ENCODE results near the gene EVI5. TPM values are rescaled to one million over a fixed set of nuclear protein-coding genes. Genes with fewer than 3 reads are reported as not detected.

EVI5 gene
- total and polyA plus RNA-seq, 12 donors, result 4.6 to 46.2 (median 24.6) TPM

DNA sequence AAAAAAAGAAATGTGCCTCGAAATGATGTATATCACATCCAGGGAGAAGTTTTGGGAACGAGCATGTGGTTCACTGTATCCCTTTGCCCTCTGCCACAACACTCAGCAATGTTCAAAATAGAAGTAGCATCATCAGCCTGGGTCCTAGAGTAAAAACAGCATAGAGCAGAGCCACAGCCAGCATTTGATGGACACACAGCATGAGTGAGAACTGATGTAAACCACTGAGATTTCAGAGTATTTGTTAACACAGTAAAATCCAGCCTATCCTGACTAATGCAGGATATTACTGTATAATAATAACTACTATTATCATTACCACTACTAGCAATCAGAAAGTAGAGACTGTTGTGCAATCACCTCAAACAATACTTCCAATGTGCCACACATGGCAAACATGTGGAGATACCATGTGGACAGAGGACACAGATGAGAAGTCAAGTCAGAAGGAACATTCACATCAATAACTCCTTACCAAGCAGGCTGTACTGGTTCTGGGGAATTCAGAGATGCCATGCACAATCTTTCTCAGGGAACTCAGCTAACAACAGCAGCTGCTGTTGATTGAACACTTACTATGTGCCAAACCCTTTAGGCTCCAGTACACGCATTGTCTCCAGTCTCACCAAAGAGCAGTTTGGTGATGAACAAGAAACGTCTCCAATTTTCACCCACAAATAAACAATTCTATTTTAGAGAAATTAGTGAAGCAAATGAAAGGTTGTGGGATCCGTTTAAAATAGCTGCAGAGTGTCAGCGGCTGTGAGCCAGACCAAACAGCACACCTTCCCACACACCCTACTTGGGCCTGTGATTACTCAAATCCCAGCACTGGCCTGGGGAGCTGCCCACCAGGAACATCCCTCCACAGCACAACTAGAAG is 281.6 kb downstream of the EVI5 start:
- H3K27me3 ChIP-seq, result no peaks in the 10 kb centered on the region
- no peak for ATAC-seq
- 83 to 85% methylated on average over 6 of the region's 6 CpGs for WGBS, 2 donors
- peaks cover 0 to 3% (median 0%) of the 10 kb centered on the region in 9 donors for H3K4me1 ChIP-seq
- H3K9me3 ChIP-seq, result peaks cover 0 to 3% (median 0%) of the 10 kb centered on the region in 11 donors
- intact Hi-C loops (cut with DNase I), result no loop called here
- TF ChIP-seq, protein P1, sequence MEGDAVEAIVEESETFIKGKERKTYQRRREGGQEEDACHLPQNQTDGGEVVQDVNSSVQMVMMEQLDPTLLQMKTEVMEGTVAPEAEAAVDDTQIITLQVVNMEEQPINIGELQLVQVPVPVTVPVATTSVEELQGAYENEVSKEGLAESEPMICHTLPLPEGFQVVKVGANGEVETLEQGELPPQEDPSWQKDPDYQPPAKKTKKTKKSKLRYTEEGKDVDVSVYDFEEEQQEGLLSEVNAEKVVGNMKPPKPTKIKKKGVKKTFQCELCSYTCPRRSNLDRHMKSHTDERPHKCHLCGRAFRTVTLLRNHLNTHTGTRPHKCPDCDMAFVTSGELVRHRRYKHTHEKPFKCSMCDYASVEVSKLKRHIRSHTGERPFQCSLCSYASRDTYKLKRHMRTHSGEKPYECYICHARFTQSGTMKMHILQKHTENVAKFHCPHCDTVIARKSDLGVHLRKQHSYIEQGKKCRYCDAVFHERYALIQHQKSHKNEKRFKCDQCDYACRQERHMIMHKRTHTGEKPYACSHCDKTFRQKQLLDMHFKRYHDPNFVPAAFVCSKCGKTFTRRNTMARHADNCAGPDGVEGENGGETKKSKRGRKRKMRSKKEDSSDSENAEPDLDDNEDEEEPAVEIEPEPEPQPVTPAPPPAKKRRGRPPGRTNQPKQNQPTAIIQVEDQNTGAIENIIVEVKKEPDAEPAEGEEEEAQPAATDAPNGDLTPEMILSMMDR (IDR thresholded peaks at IDR 0.05), result no peak
- H3K27ac ChIP-seq, result no peak overlapping the region
- H3K4me3 ChIP-seq, result no peak overlapping the region
- H3K36me3 ChIP-seq, result peaks cover 0 to 1% (median 0%) of the 10 kb centered on the region in 9 donors
- no peak for DNase-seq

DNA sequence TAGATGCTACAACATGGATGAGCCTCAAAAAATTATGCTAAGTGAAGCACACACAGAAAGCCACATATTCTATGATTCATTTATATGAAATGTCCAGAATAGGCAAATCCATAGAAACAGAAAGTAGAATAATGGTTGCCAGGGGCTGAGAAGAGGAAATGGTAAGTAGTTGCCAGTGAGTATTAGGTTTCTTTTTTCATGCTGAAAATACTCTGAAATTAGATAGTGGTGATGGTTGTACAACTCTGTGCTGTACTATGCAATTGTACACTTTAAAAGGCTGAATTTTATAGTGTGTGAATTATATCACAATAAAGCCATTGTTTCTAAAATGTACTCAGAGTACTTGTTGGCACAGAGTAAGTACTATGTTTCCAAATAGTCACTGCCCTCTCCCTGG is 282.7 kb downstream of the EVI5 start:
- Histone ChIP-seq H3K27me3 (no peaks in the 10 kb centered on the region), H3K4me3 (no peak overlapping the region), H3K27ac (no peak overlapping the region), H3K9me3 (peaks cover 0 to 3% (median 0%) of the 10 kb centered on the region in 11 donors), H3K4me1 (peaks cover 0 to 3% (median 0%) of the 10 kb centered on the region in 9 donors), H3K36me3 (no peaks in the 10 kb centered on the region)
- no peak for ATAC-seq
- TF ChIP-seq, protein P1 (IDR thresholded peaks at IDR 0.05), result no peak
- no peak for DNase-seq
- intact Hi-C loops (cut with DNase I), result no loop called here

DNA sequence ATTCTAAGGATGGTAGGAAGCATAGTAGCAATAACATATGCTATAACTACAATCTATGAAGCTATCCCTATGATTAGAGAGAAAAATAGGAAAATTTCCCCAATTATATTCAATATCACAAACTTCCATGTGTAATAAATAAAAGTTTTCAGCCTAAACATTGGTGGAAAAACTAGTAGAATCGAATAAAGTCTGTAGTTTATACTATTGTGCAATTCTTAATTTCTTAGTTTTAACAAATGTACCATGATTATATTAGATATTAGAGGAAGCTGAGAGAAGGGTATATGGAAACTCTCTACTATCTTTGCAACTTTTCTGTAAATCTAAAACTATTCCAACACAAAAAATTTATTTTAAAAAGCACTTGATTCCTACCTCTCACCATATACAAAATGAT is 284.4 kb downstream of the EVI5 start:
- TF ChIP-seq, protein P1 (IDR thresholded peaks at IDR 0.05), result no peak
- WGBS, 2 donors, result 58 to 67% methylated on average over 1 of the region's 1 CpG
- H3K4me1 ChIP-seq, result peaks cover 0 to 3% (median 0%) of the 10 kb centered on the region in 9 donors
- ATAC-seq (no peak), DNase-seq (no peak)
- H3K9me3 ChIP-seq, result no peaks in the 10 kb centered on the region
- no peak overlapping the region for H3K4me3 ChIP-seq
- intact Hi-C loops (cut with DNase I), result no loop called here
- H3K27ac ChIP-seq, result no peak overlapping the region
- H3K36me3 ChIP-seq, result no peaks in the 10 kb centered on the region
- H3K27me3 ChIP-seq, result peaks cover 0 to 4% (median 0%) of the 10 kb centered on the region in 7 donors

DNA sequence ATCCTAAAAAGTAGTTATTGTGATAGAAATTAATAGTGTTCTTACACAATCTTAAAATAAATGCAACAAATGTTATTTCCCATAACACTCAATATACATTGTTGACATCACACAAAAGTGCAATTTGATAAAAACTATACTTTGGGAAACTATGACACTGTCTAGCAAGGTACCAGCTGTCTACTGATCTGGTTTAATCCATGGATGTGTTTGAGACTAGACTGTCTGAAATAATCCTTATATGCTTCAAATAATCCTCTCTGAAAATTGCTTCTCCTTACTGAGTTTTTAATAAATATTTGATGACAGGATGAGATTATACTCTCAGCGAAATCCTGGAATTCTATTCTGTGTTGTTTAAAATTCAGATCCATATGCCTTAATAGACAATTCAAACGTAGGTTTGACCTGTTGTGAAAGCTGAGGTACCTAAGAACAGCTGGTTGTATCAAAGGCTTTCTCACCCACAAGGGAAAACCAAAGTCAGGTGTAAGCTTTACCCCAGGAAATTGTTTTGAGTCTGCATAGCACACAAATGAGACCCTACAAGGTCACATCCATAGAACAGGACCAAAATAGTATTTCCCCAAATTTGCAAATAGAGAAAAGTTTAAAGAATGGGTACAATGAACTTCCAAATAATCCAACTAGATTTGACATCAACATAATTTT is 289.4 kb downstream of the EVI5 start:
- Histone ChIP-seq H3K9me3 (no peaks in the 10 kb centered on the region), H3K27me3 (peaks cover 0 to 5% (median 0%) of the 10 kb centered on the region in 7 donors), H3K36me3 (no peaks in the 10 kb centered on the region), H3K27ac (no peak overlapping the region), H3K4me3 (no peak overlapping the region), H3K4me1 (no peaks in the 10 kb centered on the region)
- no peak for ATAC-seq
- WGBS, 2 donors, result 72 to 86% methylated on average over 2 of the region's 2 CpGs
- DNase-seq, result no peak
- intact Hi-C loops (cut with DNase I), result no loop called here
- TF ChIP-seq, protein P1 (IDR thresholded peaks at IDR 0.05), result no peak
